Measurements from ENCODE around the gene VSIG8. TPM values are rescaled to one million over a fixed set of nuclear protein-coding genes. Genes with fewer than 3 reads are reported as not detected.
"Not testable (repeated sequence)": the region's sequence is repeated elsewhere in the genome, so short reads cannot be mapped to it uniquely, and the experiment has no call there.

Gene VSIG8, protein sequence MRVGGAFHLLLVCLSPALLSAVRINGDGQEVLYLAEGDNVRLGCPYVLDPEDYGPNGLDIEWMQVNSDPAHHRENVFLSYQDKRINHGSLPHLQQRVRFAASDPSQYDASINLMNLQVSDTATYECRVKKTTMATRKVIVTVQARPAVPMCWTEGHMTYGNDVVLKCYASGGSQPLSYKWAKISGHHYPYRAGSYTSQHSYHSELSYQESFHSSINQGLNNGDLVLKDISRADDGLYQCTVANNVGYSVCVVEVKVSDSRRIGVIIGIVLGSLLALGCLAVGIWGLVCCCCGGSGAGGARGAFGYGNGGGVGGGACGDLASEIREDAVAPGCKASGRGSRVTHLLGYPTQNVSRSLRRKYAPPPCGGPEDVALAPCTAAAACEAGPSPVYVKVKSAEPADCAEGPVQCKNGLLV
- total RNA-seq: not detected

- Histone ChIP-seq H3K27ac (no peak within 1 kb of the TSS), H3K4me1 (no peaks in the 10 kb centered on the region), H3K9me3 (no peaks in the 10 kb centered on the region), H3K4me3 (no peak within 1 kb of the TSS), H3K36me3 (no peaks in the 10 kb centered on the region), H3K27me3 (no peaks in the 10 kb centered on the region)
- TF ChIP-seq CTCF (IDR thresholded peaks at IDR 0.05): no peak
- DNase-seq (ENCODE audit: low spot score in 2 of 2): no peak
- intact Hi-C loops (cut with DNase I): no loop called here
Observed at GRCh38 chr1:159862557-159862956, at the start of gene VSIG8. TSS of gene VSIG8 (minus strand) at chr1:159862657. CDS start at chr1:159862521, 136 bp downstream.

- Histone ChIP-seq H3K4me1 (peaks cover 0 to 14% of the 10 kb centered on the region in 2 donors), H3K9me3 (no peaks in the 10 kb centered on the region), H3K27ac (peak overlapping the region; percentile 62 to 74), H3K27me3 (no peaks in the 10 kb centered on the region), H3K36me3 (peaks cover 0 to 4% of the 10 kb centered on the region in 2 donors), H3K4me3 (no peak overlapping the region)
- no peak for DNase-seq (ENCODE audit: low spot score in 2 of 2)
- intact Hi-C loops (cut with DNase I): no loop called here
- TF ChIP-seq CTCF (IDR thresholded peaks at IDR 0.05): no peak
Observed at GRCh38 chr1:159911326-159912070, 49.0 kb upstream of the VSIG8 start.

GRCh38 chr1:159908031-159908940, 45.8 kb upstream of the VSIG8 start:
- Histone ChIP-seq H3K27me3 (no peaks in the 10 kb centered on the region), H3K9me3 (no peaks in the 10 kb centered on the region), H3K36me3 (no peaks in the 10 kb centered on the region), H3K27ac (no peak overlapping the region), H3K4me3 (no peak overlapping the region), H3K4me1 (peaks cover 0 to 9% of the 10 kb centered on the region in 2 donors)
- intact Hi-C loops (cut with DNase I): no loop called here
- TF ChIP-seq CTCF (IDR thresholded peaks at IDR 0.05): no peak
- no peak for DNase-seq (ENCODE audit: low spot score in 2 of 2)

DNA sequence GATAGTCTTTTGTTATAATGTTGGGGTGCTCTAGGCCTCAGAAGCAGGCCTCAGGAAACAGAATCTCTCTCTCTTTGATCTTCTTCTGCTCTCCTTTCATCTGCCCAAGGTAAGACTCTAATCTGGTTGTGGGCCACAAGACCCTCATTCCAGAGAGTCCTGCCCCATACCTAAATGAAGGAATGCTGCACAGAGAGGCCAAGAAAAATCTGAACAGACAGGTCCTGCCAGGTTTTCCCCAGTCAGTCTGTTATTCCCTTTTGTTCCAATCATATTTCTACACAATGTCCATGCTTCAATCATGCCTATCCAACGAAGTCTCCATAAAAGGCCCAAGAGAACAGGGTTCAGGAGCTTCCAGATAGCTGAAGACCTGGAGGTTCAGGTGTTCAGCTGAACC, 44.5 kb upstream of the VSIG8 start:
- H3K27me3 ChIP-seq: no peaks in the 10 kb centered on the region
- no peak for TF ChIP-seq CTCF (IDR thresholded peaks at IDR 0.05)
- no peaks in the 10 kb centered on the region for H3K9me3 ChIP-seq
- H3K4me1 ChIP-seq: peaks cover 0 to 9% of the 10 kb centered on the region in 2 donors
- no peaks in the 10 kb centered on the region for H3K36me3 ChIP-seq
- intact Hi-C loops (cut with DNase I): no loop called here
- DNase-seq (ENCODE audit: low spot score in 2 of 2): no peak
- no peak overlapping the region for H3K4me3 ChIP-seq
- no peak overlapping the region for H3K27ac ChIP-seq

- H3K27me3 ChIP-seq; DNase-seq (ENCODE audit: low spot score in 2 of 2); H3K4me1 ChIP-seq; H3K36me3 ChIP-seq; H3K4me3 ChIP-seq; H3K9me3 ChIP-seq; H3K27ac ChIP-seq; intact Hi-C loops (cut with DNase I): not testable (repeated sequence)
Observed at GRCh38 chr1:159904036-159904435, 41.6 kb upstream of the VSIG8 start.
